ENCODE data around the gene RBMS1. TPM values are rescaled to one million over a fixed set of nuclear protein-coding genes. Genes with fewer than 3 reads are reported as not detected.

Gene RBMS1
- total and polyA plus RNA-seq, 5 donors from 2014 or later: 27.9 to 58.4 (median 33.5) TPM

DNA sequence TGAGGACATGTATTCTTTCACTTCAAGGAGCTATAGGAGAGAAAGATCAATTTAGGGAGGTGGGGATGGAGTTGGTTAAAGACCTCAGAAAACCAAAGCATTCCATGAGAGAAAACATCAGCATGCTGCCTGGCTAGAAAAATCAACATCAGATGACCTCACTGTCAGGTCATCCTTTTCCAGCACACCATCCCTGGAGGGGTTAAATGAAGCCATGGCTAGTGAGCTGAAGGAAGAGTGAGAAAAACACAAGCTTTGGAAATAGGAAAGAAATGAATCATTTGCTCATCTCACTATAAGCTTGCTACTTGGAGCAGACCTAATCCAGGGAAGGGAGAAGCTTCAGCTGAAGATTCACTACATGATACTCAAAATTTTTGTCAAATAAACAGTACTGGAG, 184.0 kb downstream of the RBMS1 start:
- H3K9me3 Mint-ChIP-seq: peaks cover 0 to 1% (median 0%) of the 10 kb centered on the region in 7 donors
- Histone ChIP-seq H3K4me1 (ENCODE audit: control insufficient read depth, insufficient read depth, low read length, poor library complexity, severe bottlenecking) (no peaks in the 10 kb centered on the region), H3K4me3 (ENCODE audit: low read depth, low read length) (no peak overlapping the region), H3K9me3 (ENCODE audit: control insufficient read depth in 2 of 2, low read length in 2 of 2) (no peaks in the 10 kb centered on the region), H3K27me3 (ENCODE audit: control insufficient read depth, insufficient read depth, low read length) (no peaks in the 10 kb centered on the region), H3K27ac (ENCODE audit: insufficient read depth, low read length, poor library complexity, severe bottlenecking) (no peak overlapping the region), H3K36me3 (ENCODE audit: control insufficient read depth, insufficient read depth, low read length) (peaks cover 28% of the 10 kb centered on the region)
- ATAC-seq (ENCODE audit: low read depth in 2 of 2) (no peak), DNase-seq (no peak)
- no peak overlapping the region for H3K27ac Mint-ChIP-seq
- H3K4me3 Mint-ChIP-seq: no peak overlapping the region
- H3K27me3 Mint-ChIP-seq: no peaks in the 10 kb centered on the region
- peaks cover under 1 to 11% (median 5%) of the 10 kb centered on the region in 4 donors for H3K4me1 Mint-ChIP-seq
- H3K36me3 Mint-ChIP-seq: peaks cover 27% of the 10 kb centered on the region

DNA sequence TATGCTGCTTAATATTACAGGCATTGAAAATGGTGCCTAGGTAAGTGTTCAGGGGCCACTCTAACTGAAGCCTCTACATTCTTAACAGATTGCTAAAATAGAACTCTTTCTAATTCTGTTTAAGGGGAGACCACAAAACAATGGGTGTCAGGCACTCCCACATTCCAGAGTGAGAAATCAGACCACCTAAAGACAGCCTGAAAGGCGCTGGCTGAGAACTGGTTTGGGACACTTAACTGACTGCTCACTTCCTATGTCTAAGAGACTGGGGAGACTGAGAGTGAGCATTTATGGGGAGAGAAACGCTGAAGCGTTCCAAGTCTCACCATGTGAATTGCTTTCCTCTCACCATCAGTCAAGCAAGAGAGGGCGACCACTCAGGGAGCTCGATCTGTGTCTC, 184.7 kb downstream of the RBMS1 start:
- Histone ChIP-seq H3K9me3 (ENCODE audit: control insufficient read depth in 2 of 2, low read length in 2 of 2) (no peaks in the 10 kb centered on the region), H3K4me1 (ENCODE audit: control insufficient read depth, insufficient read depth, low read length, poor library complexity, severe bottlenecking) (no peaks in the 10 kb centered on the region), H3K27ac (ENCODE audit: insufficient read depth, low read length, poor library complexity, severe bottlenecking) (no peak overlapping the region), H3K27me3 (ENCODE audit: control insufficient read depth, insufficient read depth, low read length) (no peaks in the 10 kb centered on the region), H3K36me3 (ENCODE audit: control insufficient read depth, insufficient read depth, low read length) (peaks cover 28% of the 10 kb centered on the region), H3K4me3 (ENCODE audit: low read depth, low read length) (no peak overlapping the region)
- Mint-ChIP-seq H3K4me3 (no peak overlapping the region), H3K27me3 (no peaks in the 10 kb centered on the region), H3K4me1 (peaks cover 0 to 10% (median 3%) of the 10 kb centered on the region in 4 donors), H3K36me3 (peaks cover 28% of the 10 kb centered on the region), H3K9me3 (peaks cover 0 to 1% (median 0%) of the 10 kb centered on the region in 7 donors), H3K27ac (no peak overlapping the region)
- no peak for DNase-seq
- ATAC-seq (ENCODE audit: low read depth in 2 of 2): no peak

- Histone ChIP-seq H3K27ac (ENCODE audit: insufficient read depth, low read length, poor library complexity, severe bottlenecking) (no peak overlapping the region), H3K36me3 (ENCODE audit: control insufficient read depth, insufficient read depth, low read length) (peaks cover 30% of the 10 kb centered on the region), H3K27me3 (ENCODE audit: control insufficient read depth, insufficient read depth, low read length) (no peaks in the 10 kb centered on the region), H3K4me1 (ENCODE audit: control insufficient read depth, insufficient read depth, low read length, poor library complexity, severe bottlenecking) (no peaks in the 10 kb centered on the region), H3K4me3 (ENCODE audit: low read depth, low read length) (no peak overlapping the region), H3K9me3 (ENCODE audit: control insufficient read depth in 2 of 2, low read length in 2 of 2) (no peaks in the 10 kb centered on the region)
- Mint-ChIP-seq H3K4me3 (no peak overlapping the region), H3K27me3 (no peaks in the 10 kb centered on the region), H3K4me1 (peaks cover 0 to 12% (median 3%) of the 10 kb centered on the region in 4 donors), H3K9me3 (no peaks in the 10 kb centered on the region), H3K27ac (no peak overlapping the region), H3K36me3 (peaks cover 32% of the 10 kb centered on the region)
- ATAC-seq (ENCODE audit: low read depth in 2 of 2) (no peak), DNase-seq (no peak)
These were observed 185.1 kb downstream of the RBMS1 start for GRCh38 chr2:160308476-160308875.

GRCh38 chr2:160306985-160307384, 186.6 kb downstream of the RBMS1 start:
- H3K9me3 Mint-ChIP-seq: no peaks in the 10 kb centered on the region

DNA sequence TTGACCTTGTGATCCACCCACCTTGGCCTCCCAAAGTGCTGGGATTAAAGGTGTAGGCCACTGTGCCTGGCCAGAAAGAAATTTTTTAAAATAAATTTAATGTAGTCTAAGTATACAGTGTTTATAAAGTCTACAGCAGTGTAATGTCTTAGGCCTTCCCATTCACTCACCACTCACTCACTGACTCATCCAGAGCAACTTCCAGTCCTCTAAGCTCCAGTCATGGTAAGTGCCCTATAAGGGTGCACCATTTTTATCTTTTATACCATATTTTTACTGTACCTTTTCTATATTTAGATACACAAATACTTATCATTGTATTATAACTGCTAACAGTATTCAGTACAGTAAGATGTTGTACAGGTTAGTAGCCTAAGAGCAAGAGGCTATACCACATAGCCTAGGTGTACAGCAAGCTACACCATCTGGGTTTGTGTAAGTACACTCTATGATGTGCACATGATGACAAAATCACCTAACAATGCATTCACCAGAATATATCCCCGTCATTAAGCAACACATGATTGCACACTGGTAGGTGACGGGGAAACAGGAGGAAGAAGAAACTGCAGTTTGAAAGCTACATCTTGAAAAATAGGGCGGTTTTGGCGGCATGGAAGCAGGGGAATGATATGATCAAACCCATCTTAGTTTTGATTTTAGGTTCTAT, 188.4 kb downstream of the RBMS1 start:
- peaks cover 31% of the 10 kb centered on the region for H3K36me3 Mint-ChIP-seq
- Histone ChIP-seq H3K9me3 (ENCODE audit: control insufficient read depth in 2 of 2, low read length in 2 of 2) (no peaks in the 10 kb centered on the region), H3K27ac (ENCODE audit: insufficient read depth, low read length, poor library complexity, severe bottlenecking) (no peak overlapping the region), H3K4me3 (ENCODE audit: low read depth, low read length) (no peak overlapping the region), H3K4me1 (ENCODE audit: control insufficient read depth, insufficient read depth, low read length, poor library complexity, severe bottlenecking) (no peaks in the 10 kb centered on the region), H3K36me3 (ENCODE audit: control insufficient read depth, insufficient read depth, low read length) (peaks cover 28% of the 10 kb centered on the region), H3K27me3 (ENCODE audit: control insufficient read depth, insufficient read depth, low read length) (no peaks in the 10 kb centered on the region)
- H3K4me3 Mint-ChIP-seq: no peak overlapping the region
- no peaks in the 10 kb centered on the region for H3K27me3 Mint-ChIP-seq
- DNase-seq: no peak
- ATAC-seq (ENCODE audit: low read depth in 2 of 2): no peak
- H3K4me1 Mint-ChIP-seq: peaks cover 0 to 16% (median 3%) of the 10 kb centered on the region in 4 donors
- H3K9me3 Mint-ChIP-seq: no peaks in the 10 kb centered on the region
- no peak overlapping the region for H3K27ac Mint-ChIP-seq

More at GRCh38 chr2:160306985-160307384, 186.6 kb downstream of the RBMS1 start:
- no peak overlapping the region for H3K4me3 ChIP-seq (ENCODE audit: low read depth, low read length)
- no peaks in the 10 kb centered on the region for H3K27me3 Mint-ChIP-seq
- H3K4me1 Mint-ChIP-seq: peaks cover 0 to 14% (median 3%) of the 10 kb centered on the region in 4 donors
- no peak overlapping the region for H3K4me3 Mint-ChIP-seq
- DNase-seq: no peak
- H3K36me3 ChIP-seq (ENCODE audit: control insufficient read depth, insufficient read depth, low read length): peaks cover 31% of the 10 kb centered on the region
- no peak overlapping the region for H3K27ac ChIP-seq (ENCODE audit: insufficient read depth, low read length, poor library complexity, severe bottlenecking)
- no peak overlapping the region for H3K27ac Mint-ChIP-seq
- H3K27me3 ChIP-seq (ENCODE audit: control insufficient read depth, insufficient read depth, low read length): no peaks in the 10 kb centered on the region
- ATAC-seq (ENCODE audit: low read depth in 2 of 2): no peak
- no peaks in the 10 kb centered on the region for H3K4me1 ChIP-seq (ENCODE audit: control insufficient read depth, insufficient read depth, low read length, poor library complexity, severe bottlenecking)
- H3K9me3 ChIP-seq (ENCODE audit: control insufficient read depth in 2 of 2, low read length in 2 of 2): no peaks in the 10 kb centered on the region
- H3K36me3 Mint-ChIP-seq: peaks cover 35% of the 10 kb centered on the region

DNA sequence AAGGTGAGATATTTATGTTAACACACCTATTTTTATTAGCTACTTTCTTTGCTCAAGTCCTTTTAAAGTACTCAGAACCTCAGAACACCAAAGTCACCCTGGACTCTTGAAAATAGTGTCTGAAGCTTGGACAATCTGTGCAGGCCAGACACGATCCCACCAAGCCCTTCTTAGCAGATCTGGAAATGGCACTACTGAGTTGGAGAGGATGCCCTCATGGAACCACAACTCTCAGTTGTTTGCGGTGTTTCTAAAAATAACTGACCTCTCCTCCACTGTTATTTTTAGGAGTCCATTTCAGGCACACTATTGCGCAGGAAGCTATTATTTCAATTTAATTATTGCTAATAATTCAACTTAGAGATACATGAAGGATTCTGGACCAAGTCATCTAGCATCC, 190.1 kb downstream of the RBMS1 start:
- DNase-seq: no peak
- ATAC-seq (ENCODE audit: low read depth in 2 of 2): no peak
- no peaks in the 10 kb centered on the region for H3K27me3 ChIP-seq (ENCODE audit: control insufficient read depth, insufficient read depth, low read length)
- no peak overlapping the region for H3K27ac ChIP-seq (ENCODE audit: insufficient read depth, low read length, poor library complexity, severe bottlenecking)
- H3K27ac Mint-ChIP-seq: no peak overlapping the region
- H3K36me3 ChIP-seq (ENCODE audit: control insufficient read depth, insufficient read depth, low read length): peaks cover 29% of the 10 kb centered on the region
- no peaks in the 10 kb centered on the region for H3K9me3 Mint-ChIP-seq
- peaks cover 0 to 17% (median under 1%) of the 10 kb centered on the region in 4 donors for H3K4me1 Mint-ChIP-seq
- H3K4me3 Mint-ChIP-seq: no peak overlapping the region
- H3K9me3 ChIP-seq (ENCODE audit: control insufficient read depth in 2 of 2, low read length in 2 of 2): no peaks in the 10 kb centered on the region
- no peaks in the 10 kb centered on the region for H3K27me3 Mint-ChIP-seq
- no peak overlapping the region for H3K4me3 ChIP-seq (ENCODE audit: low read depth, low read length)
- H3K36me3 Mint-ChIP-seq: peaks cover 37% of the 10 kb centered on the region
- H3K4me1 ChIP-seq (ENCODE audit: control insufficient read depth, insufficient read depth, low read length, poor library complexity, severe bottlenecking): no peaks in the 10 kb centered on the region

- no peaks in the 10 kb centered on the region for H3K9me3 ChIP-seq (ENCODE audit: control insufficient read depth in 2 of 2, low read length in 2 of 2)
- no peaks in the 10 kb centered on the region for H3K27me3 ChIP-seq (ENCODE audit: control insufficient read depth, insufficient read depth, low read length)
- no peak overlapping the region for H3K27ac ChIP-seq (ENCODE audit: insufficient read depth, low read length, poor library complexity, severe bottlenecking)
- no peak for DNase-seq
- no peak overlapping the region for H3K4me3 Mint-ChIP-seq
- H3K27ac Mint-ChIP-seq: no peak overlapping the region
- H3K4me1 Mint-ChIP-seq: peaks cover 0 to 19% (median 3%) of the 10 kb centered on the region in 4 donors
- no peak for ATAC-seq (ENCODE audit: low read depth in 2 of 2)
- no peaks in the 10 kb centered on the region for H3K9me3 Mint-ChIP-seq
- H3K27me3 Mint-ChIP-seq: no peaks in the 10 kb centered on the region
- no peak overlapping the region for H3K4me3 ChIP-seq (ENCODE audit: low read depth, low read length)
- peaks cover 41% of the 10 kb centered on the region for H3K36me3 Mint-ChIP-seq
- H3K36me3 ChIP-seq (ENCODE audit: control insufficient read depth, insufficient read depth, low read length): peaks cover 30% of the 10 kb centered on the region
- H3K4me1 ChIP-seq (ENCODE audit: control insufficient read depth, insufficient read depth, low read length, poor library complexity, severe bottlenecking): no peaks in the 10 kb centered on the region
These were observed 190.5 kb downstream of the RBMS1 start for GRCh38 chr2:160303076-160303475.

DNA sequence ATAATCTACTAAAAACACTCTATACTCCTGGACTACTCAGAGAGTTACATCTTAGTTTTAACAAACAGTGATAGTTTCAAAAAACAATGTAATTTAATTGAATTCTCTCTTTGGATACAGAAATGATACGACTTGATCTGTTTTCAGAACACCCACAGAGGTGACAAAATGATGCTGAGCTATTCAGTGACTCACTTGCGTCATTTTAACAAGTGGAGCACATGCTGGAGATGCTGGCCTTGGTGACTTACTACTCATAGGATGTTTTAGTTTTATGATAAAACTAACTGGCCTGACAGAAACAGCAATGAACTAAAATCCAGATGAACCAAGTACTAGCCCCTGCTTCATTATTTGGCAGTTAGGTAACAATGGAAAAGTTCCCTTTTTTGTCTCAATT, 192.2 kb downstream of the RBMS1 start:
- DNase-seq (no peak), ATAC-seq (ENCODE audit: low read depth in 2 of 2) (no peak)
- Mint-ChIP-seq H3K36me3 (peaks cover 58% of the 10 kb centered on the region), H3K4me1 (peaks cover 0 to 27% (median 12%) of the 10 kb centered on the region in 4 donors), H3K27me3 (no peaks in the 10 kb centered on the region), H3K9me3 (no peaks in the 10 kb centered on the region), H3K27ac (no peak overlapping the region), H3K4me3 (no peak overlapping the region)
- Histone ChIP-seq H3K4me3 (ENCODE audit: low read depth, low read length) (no peak overlapping the region), H3K27ac (ENCODE audit: insufficient read depth, low read length, poor library complexity, severe bottlenecking) (no peak overlapping the region), H3K9me3 (ENCODE audit: control insufficient read depth in 2 of 2, low read length in 2 of 2) (no peaks in the 10 kb centered on the region), H3K36me3 (ENCODE audit: control insufficient read depth, insufficient read depth, low read length) (peaks cover 42% of the 10 kb centered on the region), H3K27me3 (ENCODE audit: control insufficient read depth, insufficient read depth, low read length) (no peaks in the 10 kb centered on the region), H3K4me1 (ENCODE audit: control insufficient read depth, insufficient read depth, low read length, poor library complexity, severe bottlenecking) (no peaks in the 10 kb centered on the region)
